Type B pancreatic cell (in vitro differentiated cells): ENCODE data around the gene SIPA1L3. TPM values are rescaled to one million over a fixed set of nuclear protein-coding genes. Genes with fewer than 3 reads are reported as not detected.

Source experiments
- DNase-seq: peaks from one replicate; pipeline ENCODE4 v3.0.0; 2021; ENCODE audit warnings: mixed read lengths; ENCODE audit not compliant: unreplicated experiment; ENCODE audit errors: extremely low spot score
- H3K27ac Mint-ChIP-seq: 2 replicates; pipeline ENCODE4 v1.8.0; 2021; ENCODE audit warnings: mild to moderate bottlenecking, mixed read lengths
- H3K27me3 Mint-ChIP-seq: 2 replicates; pipeline ENCODE4 v1.8.0; 2021; ENCODE audit warnings: mixed read lengths
- H3K36me3 Mint-ChIP-seq: 2 replicates; pipeline ENCODE4 v1.8.0; 2021; ENCODE audit warnings: mixed read lengths
- H3K4me1 Mint-ChIP-seq: one replicate; pipeline ENCODE4 v1.8.0; 2021; ENCODE audit warnings: mixed read lengths; ENCODE audit not compliant: unreplicated experiment
- H3K4me3 Mint-ChIP-seq: 2 replicates; pipeline ENCODE4 v1.8.0; 2021; ENCODE audit warnings: mild to moderate bottlenecking, mixed read lengths
- H3K9me3 Mint-ChIP-seq: 2 replicates; pipeline ENCODE4 v1.8.0; 2021; ENCODE audit warnings: mixed read lengths
- CTCF ChIP-seq: fragments of 200-600 bp; sonication (generic); conservative IDR thresholded peaks from 2 replicates; pipeline ENCODE4 v1.5.0; 2021; ENCODE audit warnings: antibody characterized with exemption, mild to moderate bottlenecking
- total RNA-seq: library from RNA; stranded (reverse); gene quantifications from 2 replicates; pipeline ENCODE4 v1.2.1, GENCODE V29; 2021; ENCODE audit warnings: low replicate concordance

The SIPA1L3 gene
- total RNA-seq, 1 donor from 2014 or later, result 53.7 TPM

GRCh38 chr19:38252941-38253691 is 346.1 kb downstream of the SIPA1L3 start:
- H3K36me3 Mint-ChIP-seq, result no peaks in the 10 kb centered on the region
- peaks cover 19% of the 10 kb centered on the region for H3K27me3 Mint-ChIP-seq
- no peak for TF ChIP-seq CTCF
- H3K9me3 Mint-ChIP-seq, result no peaks in the 10 kb centered on the region
- H3K27ac Mint-ChIP-seq, result peak overlapping the region; percentile 91
- peaks cover 30% of the 10 kb centered on the region for H3K4me1 Mint-ChIP-seq
- DNase-seq, result no peak
- H3K4me3 Mint-ChIP-seq, result peak overlapping the region; percentile 20

- H3K4me3 Mint-ChIP-seq, result peak overlapping the region; percentile 61
- peaks cover 30% of the 10 kb centered on the region for H3K4me1 Mint-ChIP-seq
- no peaks in the 10 kb centered on the region for H3K9me3 Mint-ChIP-seq
- H3K36me3 Mint-ChIP-seq, result no peaks in the 10 kb centered on the region
- no peak for DNase-seq
- H3K27me3 Mint-ChIP-seq, result peaks cover 20% of the 10 kb centered on the region
- H3K27ac Mint-ChIP-seq, result peak overlapping the region; percentile 63
- TF ChIP-seq CTCF, result no peak
These were observed 346.8 kb downstream of the SIPA1L3 start for GRCh38 chr19:38253788-38254187.

- DNase-seq, result no peak
- Mint-ChIP-seq H3K4me3 (peak overlapping the region; percentile 81), H3K27ac (peak overlapping the region; percentile 74), H3K27me3 (peaks cover 20% of the 10 kb centered on the region), H3K9me3 (no peaks in the 10 kb centered on the region), H3K36me3 (no peaks in the 10 kb centered on the region), H3K4me1 (peaks cover 28% of the 10 kb centered on the region)
- TF ChIP-seq CTCF, result no peak
These were observed 348.5 kb downstream of the SIPA1L3 start for GRCh38 chr19:38255383-38256014.

Other genes with a start within 250 kb of the SIPA1L3 start
- gene ZNF607, start 187.4 kb upstream of the SIPA1L3 start, total RNA-seq, result 24.0 and 24.1 TPM in 2 replicates
- gene ZNF573, start 127.6 kb upstream of the SIPA1L3 start, total RNA-seq, result 8.9 and 12.5 TPM in 2 replicates
- gene WDR87, start 614 bp upstream of the SIPA1L3 start, total RNA-seq, result not detected in 2 replicates